ENCODE measurements around the gene SEC23A. TPM values are rescaled to one million over a fixed set of nuclear protein-coding genes. Genes with fewer than 3 reads are reported as not detected.
"Not testable (repeated sequence)": the region's sequence is repeated elsewhere in the genome, so short reads cannot be mapped to it uniquely, and the experiment has no call there.

The SEC23A gene
- total RNA-seq, 3 donors from 2014 or later, result 75.8 to 106 (median 82.4) TPM

DNA sequence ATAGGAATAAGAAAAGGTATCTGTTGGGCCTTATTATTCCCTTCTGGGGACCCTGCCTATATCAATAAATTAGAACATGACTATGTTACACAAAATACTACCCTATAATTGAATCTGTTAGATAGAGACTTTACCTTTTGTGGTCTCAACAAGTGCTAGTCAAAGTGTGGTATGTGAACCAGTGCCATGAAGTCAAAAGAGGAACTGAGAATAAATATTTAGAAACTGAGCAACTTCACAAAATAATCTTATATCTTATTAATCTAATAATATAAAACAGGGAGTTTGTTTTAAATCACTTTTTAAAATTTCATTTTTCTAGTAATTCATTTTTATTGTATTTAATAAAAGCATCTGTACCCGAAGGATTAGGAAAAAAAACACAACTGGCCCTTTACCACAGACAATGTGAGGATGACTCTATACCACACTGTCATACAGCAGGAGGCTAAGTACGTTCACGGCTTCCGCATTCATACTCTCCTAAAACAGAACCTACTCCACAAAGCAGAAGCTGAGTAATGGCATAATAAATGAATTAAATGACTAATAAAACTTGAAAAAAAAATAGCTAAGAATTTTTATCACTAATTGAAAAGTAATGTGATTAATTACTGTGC lies 42.1 kb downstream of the SEC23A start:
- Histone ChIP-seq H3K27ac (no peak overlapping the region), H3K9me3 (peaks cover 14 to 16% of the 10 kb centered on the region in 2 donors), H3K4me3 (no peak overlapping the region), H3K27me3 (no peaks in the 10 kb centered on the region), H3K36me3 (peaks cover 8% of the 10 kb centered on the region), H3K4me1 (no peaks in the 10 kb centered on the region)
- DNase-seq (ENCODE audit: low spot score in 2 of 2), result no peak
- TF ChIP-seq POLR2AphosphoS5 (IDR thresholded peaks at IDR 0.05), result no peak
- TF ChIP-seq, protein P1, sequence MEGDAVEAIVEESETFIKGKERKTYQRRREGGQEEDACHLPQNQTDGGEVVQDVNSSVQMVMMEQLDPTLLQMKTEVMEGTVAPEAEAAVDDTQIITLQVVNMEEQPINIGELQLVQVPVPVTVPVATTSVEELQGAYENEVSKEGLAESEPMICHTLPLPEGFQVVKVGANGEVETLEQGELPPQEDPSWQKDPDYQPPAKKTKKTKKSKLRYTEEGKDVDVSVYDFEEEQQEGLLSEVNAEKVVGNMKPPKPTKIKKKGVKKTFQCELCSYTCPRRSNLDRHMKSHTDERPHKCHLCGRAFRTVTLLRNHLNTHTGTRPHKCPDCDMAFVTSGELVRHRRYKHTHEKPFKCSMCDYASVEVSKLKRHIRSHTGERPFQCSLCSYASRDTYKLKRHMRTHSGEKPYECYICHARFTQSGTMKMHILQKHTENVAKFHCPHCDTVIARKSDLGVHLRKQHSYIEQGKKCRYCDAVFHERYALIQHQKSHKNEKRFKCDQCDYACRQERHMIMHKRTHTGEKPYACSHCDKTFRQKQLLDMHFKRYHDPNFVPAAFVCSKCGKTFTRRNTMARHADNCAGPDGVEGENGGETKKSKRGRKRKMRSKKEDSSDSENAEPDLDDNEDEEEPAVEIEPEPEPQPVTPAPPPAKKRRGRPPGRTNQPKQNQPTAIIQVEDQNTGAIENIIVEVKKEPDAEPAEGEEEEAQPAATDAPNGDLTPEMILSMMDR (IDR thresholded peaks at IDR 0.05), result no peak
- no peak for TF ChIP-seq POLR2A (IDR thresholded peaks at IDR 0.05)
- intact Hi-C loops (cut with DNase I; ENCODE audit: low total_unique reads), result no loop called here

DNA sequence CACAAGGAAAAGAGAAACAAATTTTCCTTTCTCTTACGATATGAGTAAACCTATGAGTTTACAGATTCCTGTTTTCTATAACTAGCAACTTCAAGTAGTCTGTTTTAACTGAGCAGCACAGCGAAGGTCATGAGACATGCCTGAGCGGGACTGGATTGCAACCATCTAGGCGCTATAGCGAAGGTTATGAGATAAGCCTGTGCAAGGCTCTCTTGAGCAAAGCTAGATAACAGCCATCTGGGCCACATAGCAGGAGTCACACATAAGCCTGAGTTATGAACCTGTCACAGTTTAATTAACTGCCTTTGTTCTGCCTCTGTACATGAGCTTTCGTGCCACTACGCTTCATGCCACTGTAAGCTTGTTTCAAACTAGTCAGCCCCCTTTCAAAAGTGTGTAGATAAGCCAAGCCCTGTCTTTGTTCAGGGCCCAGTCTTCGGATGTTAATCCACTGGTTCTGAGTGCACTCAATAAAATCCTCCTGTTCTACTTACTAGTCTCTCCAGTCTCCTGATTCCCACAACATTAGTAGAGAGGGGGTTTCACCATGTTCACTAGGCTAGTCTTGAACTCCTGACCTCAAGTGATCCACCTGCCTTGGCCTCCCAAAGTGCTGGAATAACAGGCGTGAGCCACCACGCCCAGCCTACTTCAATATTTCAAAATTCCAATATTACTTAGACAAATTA lies 47.1 kb downstream of the SEC23A start:
- Histone ChIP-seq H3K27me3 (no peaks in the 10 kb centered on the region), H3K4me1 (no peaks in the 10 kb centered on the region), H3K27ac (no peak overlapping the region), H3K9me3 (peaks cover 24% of the 10 kb centered on the region in 2 donors), H3K36me3 (no peaks in the 10 kb centered on the region), H3K4me3 (no peak overlapping the region)
- TF ChIP-seq POLR2AphosphoS5 (IDR thresholded peaks at IDR 0.05) (no peak), POLR2A (IDR thresholded peaks at IDR 0.05) (no peak)
- TF ChIP-seq, protein P1 (IDR thresholded peaks at IDR 0.05), result no peak
- intact Hi-C loops (cut with DNase I; ENCODE audit: low total_unique reads), result no loop called here
- DNase-seq (ENCODE audit: low spot score in 2 of 2), result no peak

DNA sequence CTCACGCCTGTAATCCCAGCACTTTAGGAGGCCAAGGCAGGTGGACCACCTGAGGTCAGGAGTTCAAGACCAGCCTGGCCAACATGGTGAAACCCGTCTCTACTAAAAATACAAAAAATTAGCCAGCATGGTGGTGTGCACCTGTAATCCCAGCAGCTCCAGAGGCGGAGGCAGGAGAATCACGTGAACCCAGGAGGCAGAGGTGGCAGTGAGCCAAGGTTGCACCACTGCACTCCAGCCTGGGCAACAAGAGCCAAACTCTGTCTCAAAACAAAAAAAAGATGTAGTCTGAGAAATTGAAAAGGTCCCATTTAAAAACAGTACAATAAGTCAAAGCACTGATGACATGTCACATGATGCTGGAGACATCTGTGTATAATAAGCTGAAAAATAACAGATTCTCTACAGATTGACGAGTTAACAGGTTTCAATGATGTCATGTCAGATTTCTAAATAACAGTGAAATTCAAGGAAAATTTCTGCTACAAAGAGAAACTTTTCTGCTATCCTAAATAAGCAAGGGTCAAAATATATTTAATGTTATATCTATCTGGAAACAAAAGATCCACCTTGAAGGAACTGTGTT lies 50.1 kb downstream of the SEC23A start:
- intact Hi-C loops (cut with DNase I; ENCODE audit: low total_unique reads); H3K4me1 ChIP-seq; H3K27ac ChIP-seq; H3K36me3 ChIP-seq; DNase-seq (ENCODE audit: low spot score in 2 of 2); H3K27me3 ChIP-seq; H3K4me3 ChIP-seq: not testable (repeated sequence)
- peaks cover 24% of the 10 kb centered on the region in 2 donors for H3K9me3 ChIP-seq

DNA sequence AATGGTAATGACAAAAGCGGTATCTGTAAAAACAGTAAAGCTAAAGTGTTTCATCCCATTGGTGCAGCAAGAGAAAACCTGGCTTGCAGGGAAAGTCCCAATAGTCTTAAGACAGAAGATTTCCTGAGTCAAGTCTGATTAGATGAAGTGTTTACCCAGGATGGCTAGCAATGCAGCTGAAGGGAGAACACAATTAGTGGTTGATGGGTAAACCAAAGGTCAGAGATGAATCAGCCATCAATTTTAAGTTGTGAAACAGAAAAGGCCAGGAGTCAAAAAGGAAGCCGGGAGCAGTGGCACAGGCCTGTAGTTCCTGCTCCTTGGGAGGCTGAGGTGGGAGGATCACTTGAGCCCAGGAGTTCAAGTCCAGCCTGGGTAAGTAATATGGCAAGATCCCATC lies 52.6 kb downstream of the SEC23A start:
- H3K36me3 ChIP-seq, result no peaks in the 10 kb centered on the region

DNA sequence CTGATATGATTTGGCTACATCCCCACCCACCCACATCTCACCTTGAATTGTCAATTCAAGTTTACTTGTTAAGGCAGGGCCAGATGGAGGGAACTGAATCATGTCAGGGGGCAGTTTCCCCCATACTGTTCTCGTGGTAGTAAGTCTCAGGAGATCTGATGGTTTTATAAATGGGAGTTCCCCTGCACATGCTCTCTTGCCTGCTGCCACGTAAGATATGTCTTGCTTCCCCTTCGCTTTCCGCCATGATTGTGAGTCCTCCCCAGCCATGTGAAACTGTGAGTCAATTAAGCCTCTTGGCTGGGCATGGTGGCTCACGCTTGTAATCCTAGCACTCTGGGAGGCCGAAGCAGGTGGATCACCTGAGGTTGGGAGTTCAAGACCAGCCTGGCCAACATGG lies 57.1 kb downstream of the SEC23A start:
- H3K36me3 ChIP-seq; H3K4me3 ChIP-seq; DNase-seq (ENCODE audit: low spot score in 2 of 2); H3K4me1 ChIP-seq; H3K27ac ChIP-seq; H3K27me3 ChIP-seq; intact Hi-C loops (cut with DNase I; ENCODE audit: low total_unique reads); H3K9me3 ChIP-seq: not testable (repeated sequence)

More for the DNA sequence above, 52.6 kb downstream of the SEC23A start:
- DNase-seq (ENCODE audit: low spot score in 2 of 2), result no peak
- Histone ChIP-seq H3K4me1 (no peaks in the 10 kb centered on the region), H3K27ac (no peak overlapping the region), H3K4me3 (no peak overlapping the region), H3K27me3 (no peaks in the 10 kb centered on the region), H3K9me3 (peaks cover 3 to 4% of the 10 kb centered on the region in 2 donors)
- intact Hi-C loops (cut with DNase I; ENCODE audit: low total_unique reads), result no loop called here
- TF ChIP-seq POLR2AphosphoS5 (IDR thresholded peaks at IDR 0.05), result no peak
- TF ChIP-seq, protein P1 (IDR thresholded peaks at IDR 0.05), result no peak
- no peak for TF ChIP-seq POLR2A (IDR thresholded peaks at IDR 0.05)

DNA sequence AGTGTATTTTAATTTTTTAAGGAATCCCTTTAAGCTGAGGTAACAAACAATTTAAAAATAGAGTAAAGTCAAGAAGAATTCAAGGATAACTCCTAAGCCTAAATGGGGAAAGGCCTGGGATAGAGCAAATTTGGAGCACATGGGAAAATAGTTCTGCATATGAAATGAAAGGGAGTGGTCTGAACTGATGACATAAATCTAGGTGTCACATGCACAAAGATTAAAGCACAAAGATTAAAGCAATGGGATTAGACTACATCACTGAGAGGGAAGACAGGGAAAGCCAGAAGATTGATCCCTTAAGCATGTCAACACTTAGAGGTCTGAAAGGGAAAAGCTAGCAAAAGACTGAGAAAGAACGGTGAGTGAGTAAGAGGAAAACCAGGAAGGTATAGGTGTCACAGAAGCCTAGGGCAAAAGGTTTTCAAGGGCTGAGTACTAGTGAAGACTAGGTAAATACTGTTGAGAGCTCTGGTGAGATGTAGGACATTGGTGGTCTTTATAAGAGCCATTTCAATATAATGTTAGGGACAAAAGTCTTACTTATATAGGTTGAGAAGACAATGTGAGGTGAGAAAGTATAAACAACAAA lies 59.6 kb downstream of the SEC23A start:
- TF ChIP-seq, protein P1 (IDR thresholded peaks at IDR 0.05), result no peak
- TF ChIP-seq POLR2AphosphoS5 (IDR thresholded peaks at IDR 0.05) (no peak), POLR2A (IDR thresholded peaks at IDR 0.05) (no peak)
- H3K27ac ChIP-seq, result no peak overlapping the region
- intact Hi-C loops (cut with DNase I; ENCODE audit: low total_unique reads), result no loop called here

More for the DNA sequence above, 59.6 kb downstream of the SEC23A start:
- no peak for DNase-seq (ENCODE audit: low spot score in 2 of 2)
- Histone ChIP-seq H3K9me3 (no peaks in the 10 kb centered on the region), H3K4me3 (no peak overlapping the region), H3K36me3 (peaks cover 9% of the 10 kb centered on the region), H3K4me1 (no peaks in the 10 kb centered on the region), H3K27me3 (no peaks in the 10 kb centered on the region)

Data from breast epithelium (tissue), 4 donors.